22Rv1 (cell line): ENCODE data around the gene ZNF438.

Source experiments
- H3K27ac ChIP-seq: fragments of 450-650 bp; 2 replicates; pipeline ENCODE4 v1.5.1; 2017
- CTCF ChIP-seq: fragments of 450-650 bp; IDR thresholded peaks from 2 replicates; pipeline ENCODE4 v1.5.1; 2017; ENCODE audit warnings: mild to moderate bottlenecking
- ZFX ChIP-seq: fragments of 450-650 bp; IDR thresholded peaks from 2 replicates; pipeline ENCODE4 v1.6.1; 2017; ENCODE audit warnings: antibody characterized with exemption, borderline replicate concordance

The ZNF438 gene

GRCh38 chr10:30866896-30867295 lies 164.8 kb downstream of the ZNF438 start:
- no peak overlapping the region for H3K27ac ChIP-seq
- TF ChIP-seq ZFX (no peak), CTCF (no peak)

GRCh38 chr10:30865141-30865926 lies 166.3 kb downstream of the ZNF438 start:
- H3K27ac ChIP-seq, result no peak overlapping the region
- TF ChIP-seq ZFX (no peak), CTCF (no peak)

- TF ChIP-seq CTCF (no peak), ZFX (no peak)
- H3K27ac ChIP-seq, result no peak overlapping the region
These were observed 168.0 kb downstream of the ZNF438 start for GRCh38 chr10:30863516-30864210.

GRCh38 chr10:30862486-30862885 lies 169.2 kb downstream of the ZNF438 start:
- no peak for TF ChIP-seq ZFX
- TF ChIP-seq CTCF, result no peak
- no peak overlapping the region for H3K27ac ChIP-seq

GRCh38 chr10:30861976-30862375 lies 169.7 kb downstream of the ZNF438 start:
- TF ChIP-seq CTCF, result no peak
- no peak overlapping the region for H3K27ac ChIP-seq

GRCh38 chr10:30861221-30861620 lies 170.4 kb downstream of the ZNF438 start:
- no peak for TF ChIP-seq ZFX
- no peak for TF ChIP-seq CTCF
- no peak overlapping the region for H3K27ac ChIP-seq

GRCh38 chr10:30858499-30858898 lies 173.2 kb downstream of the ZNF438 start:
- H3K27ac ChIP-seq, result no peak overlapping the region
- no peak for TF ChIP-seq CTCF
